ENCODE data around the gene RASA3. TPM values are rescaled to one million over a fixed set of nuclear protein-coding genes. Genes with fewer than 3 reads are reported as not detected.

RASA3 gene
- total and polyA plus RNA-seq, 2 of the 8 experiments (the other 6 are each of a cell fraction or from before 2014, with no cell fraction given), result 7.5 to 21.9 TPM

DNA sequence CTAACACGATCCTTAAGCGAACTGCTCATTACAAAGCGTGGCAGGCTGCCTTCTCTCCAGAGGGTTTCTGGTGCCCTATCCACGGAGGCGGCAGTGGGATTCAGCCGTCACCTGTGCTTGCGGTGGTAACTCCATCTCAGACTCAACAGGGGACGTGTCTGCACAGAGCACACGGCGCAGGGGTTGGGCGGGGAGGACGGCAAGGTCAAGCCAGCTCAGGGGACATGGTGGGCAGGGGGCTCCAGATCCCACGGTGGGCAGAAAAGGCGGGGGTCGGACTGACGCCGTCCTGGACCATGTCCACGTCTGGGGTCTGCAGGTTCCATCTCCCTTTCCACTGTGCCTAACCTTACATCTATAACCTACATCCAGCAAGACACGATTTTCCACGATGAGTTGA is 70.7 kb downstream of the RASA3 start (continued):
- TF ChIP-seq, protein P1, sequence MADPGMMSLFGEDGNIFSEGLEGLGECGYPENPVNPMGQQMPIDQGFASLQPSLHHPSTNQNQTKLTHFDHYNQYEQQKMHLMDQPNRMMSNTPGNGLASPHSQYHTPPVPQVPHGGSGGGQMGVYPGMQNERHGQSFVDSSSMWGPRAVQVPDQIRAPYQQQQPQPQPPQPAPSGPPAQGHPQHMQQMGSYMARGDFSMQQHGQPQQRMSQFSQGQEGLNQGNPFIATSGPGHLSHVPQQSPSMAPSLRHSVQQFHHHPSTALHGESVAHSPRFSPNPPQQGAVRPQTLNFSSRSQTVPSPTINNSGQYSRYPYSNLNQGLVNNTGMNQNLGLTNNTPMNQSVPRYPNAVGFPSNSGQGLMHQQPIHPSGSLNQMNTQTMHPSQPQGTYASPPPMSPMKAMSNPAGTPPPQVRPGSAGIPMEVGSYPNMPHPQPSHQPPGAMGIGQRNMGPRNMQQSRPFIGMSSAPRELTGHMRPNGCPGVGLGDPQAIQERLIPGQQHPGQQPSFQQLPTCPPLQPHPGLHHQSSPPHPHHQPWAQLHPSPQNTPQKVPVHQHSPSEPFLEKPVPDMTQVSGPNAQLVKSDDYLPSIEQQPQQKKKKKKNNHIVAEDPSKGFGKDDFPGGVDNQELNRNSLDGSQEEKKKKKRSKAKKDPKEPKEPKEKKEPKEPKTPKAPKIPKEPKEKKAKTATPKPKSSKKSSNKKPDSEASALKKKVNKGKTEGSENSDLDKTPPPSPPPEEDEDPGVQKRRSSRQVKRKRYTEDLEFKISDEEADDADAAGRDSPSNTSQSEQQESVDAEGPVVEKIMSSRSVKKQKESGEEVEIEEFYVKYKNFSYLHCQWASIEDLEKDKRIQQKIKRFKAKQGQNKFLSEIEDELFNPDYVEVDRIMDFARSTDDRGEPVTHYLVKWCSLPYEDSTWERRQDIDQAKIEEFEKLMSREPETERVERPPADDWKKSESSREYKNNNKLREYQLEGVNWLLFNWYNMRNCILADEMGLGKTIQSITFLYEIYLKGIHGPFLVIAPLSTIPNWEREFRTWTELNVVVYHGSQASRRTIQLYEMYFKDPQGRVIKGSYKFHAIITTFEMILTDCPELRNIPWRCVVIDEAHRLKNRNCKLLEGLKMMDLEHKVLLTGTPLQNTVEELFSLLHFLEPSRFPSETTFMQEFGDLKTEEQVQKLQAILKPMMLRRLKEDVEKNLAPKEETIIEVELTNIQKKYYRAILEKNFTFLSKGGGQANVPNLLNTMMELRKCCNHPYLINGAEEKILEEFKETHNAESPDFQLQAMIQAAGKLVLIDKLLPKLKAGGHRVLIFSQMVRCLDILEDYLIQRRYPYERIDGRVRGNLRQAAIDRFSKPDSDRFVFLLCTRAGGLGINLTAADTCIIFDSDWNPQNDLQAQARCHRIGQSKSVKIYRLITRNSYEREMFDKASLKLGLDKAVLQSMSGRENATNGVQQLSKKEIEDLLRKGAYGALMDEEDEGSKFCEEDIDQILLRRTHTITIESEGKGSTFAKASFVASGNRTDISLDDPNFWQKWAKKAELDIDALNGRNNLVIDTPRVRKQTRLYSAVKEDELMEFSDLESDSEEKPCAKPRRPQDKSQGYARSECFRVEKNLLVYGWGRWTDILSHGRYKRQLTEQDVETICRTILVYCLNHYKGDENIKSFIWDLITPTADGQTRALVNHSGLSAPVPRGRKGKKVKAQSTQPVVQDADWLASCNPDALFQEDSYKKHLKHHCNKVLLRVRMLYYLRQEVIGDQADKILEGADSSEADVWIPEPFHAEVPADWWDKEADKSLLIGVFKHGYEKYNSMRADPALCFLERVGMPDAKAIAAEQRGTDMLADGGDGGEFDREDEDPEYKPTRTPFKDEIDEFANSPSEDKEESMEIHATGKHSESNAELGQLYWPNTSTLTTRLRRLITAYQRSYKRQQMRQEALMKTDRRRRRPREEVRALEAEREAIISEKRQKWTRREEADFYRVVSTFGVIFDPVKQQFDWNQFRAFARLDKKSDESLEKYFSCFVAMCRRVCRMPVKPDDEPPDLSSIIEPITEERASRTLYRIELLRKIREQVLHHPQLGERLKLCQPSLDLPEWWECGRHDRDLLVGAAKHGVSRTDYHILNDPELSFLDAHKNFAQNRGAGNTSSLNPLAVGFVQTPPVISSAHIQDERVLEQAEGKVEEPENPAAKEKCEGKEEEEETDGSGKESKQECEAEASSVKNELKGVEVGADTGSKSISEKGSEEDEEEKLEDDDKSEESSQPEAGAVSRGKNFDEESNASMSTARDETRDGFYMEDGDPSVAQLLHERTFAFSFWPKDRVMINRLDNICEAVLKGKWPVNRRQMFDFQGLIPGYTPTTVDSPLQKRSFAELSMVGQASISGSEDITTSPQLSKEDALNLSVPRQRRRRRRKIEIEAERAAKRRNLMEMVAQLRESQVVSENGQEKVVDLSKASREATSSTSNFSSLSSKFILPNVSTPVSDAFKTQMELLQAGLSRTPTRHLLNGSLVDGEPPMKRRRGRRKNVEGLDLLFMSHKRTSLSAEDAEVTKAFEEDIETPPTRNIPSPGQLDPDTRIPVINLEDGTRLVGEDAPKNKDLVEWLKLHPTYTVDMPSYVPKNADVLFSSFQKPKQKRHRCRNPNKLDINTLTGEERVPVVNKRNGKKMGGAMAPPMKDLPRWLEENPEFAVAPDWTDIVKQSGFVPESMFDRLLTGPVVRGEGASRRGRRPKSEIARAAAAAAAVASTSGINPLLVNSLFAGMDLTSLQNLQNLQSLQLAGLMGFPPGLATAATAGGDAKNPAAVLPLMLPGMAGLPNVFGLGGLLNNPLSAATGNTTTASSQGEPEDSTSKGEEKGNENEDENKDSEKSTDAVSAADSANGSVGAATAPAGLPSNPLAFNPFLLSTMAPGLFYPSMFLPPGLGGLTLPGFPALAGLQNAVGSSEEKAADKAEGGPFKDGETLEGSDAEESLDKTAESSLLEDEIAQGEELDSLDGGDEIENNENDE (IDR thresholded peaks at IDR 0.05; ENCODE audit: insufficient replicate concordance, low read length), result no peak
- TF ChIP-seq, protein P2, sequence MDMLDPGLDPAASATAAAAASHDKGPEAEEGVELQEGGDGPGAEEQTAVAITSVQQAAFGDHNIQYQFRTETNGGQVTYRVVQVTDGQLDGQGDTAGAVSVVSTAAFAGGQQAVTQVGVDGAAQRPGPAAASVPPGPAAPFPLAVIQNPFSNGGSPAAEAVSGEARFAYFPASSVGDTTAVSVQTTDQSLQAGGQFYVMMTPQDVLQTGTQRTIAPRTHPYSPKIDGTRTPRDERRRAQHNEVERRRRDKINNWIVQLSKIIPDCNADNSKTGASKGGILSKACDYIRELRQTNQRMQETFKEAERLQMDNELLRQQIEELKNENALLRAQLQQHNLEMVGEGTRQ (IDR thresholded peaks at IDR 0.05; ENCODE audit: low read length), result no peak
- TF ChIP-seq SP4 (IDR thresholded peaks at IDR 0.05; ENCODE audit: low read length), result no peak
- TF ChIP-seq, protein P3, sequence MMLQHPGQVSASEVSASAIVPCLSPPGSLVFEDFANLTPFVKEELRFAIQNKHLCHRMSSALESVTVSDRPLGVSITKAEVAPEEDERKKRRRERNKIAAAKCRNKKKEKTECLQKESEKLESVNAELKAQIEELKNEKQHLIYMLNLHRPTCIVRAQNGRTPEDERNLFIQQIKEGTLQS (IDR thresholded peaks at IDR 0.05; ENCODE audit: insufficient read depth, low read depth, low read length), result no peak
- no peak for TF ChIP-seq SP1 (IDR thresholded peaks at IDR 0.05; ENCODE audit: low read depth, low read length)
- no peak for TF ChIP-seq RAD21 (IDR thresholded peaks at IDR 0.05 in 1 of 2, conservative IDR thresholded peaks at IDR 0.05 in 1 of 2; ENCODE audit: low read depth in 2 of 2, low read length in 2 of 2)
- no peak for TF ChIP-seq EGR1 (IDR thresholded peaks at IDR 0.05; ENCODE audit: borderline replicate concordance, low read depth, low read length)
- TF ChIP-seq RFX5 (IDR thresholded peaks at IDR 0.05; ENCODE audit: borderline replicate concordance, low read depth, low read length), result no peak
- no peak for TF ChIP-seq BACH1 (IDR thresholded peaks at IDR 0.05; ENCODE audit: low read length)
- no peak for TF ChIP-seq POLR2AphosphoS5 (IDR thresholded peaks at IDR 0.05; ENCODE audit: low read depth, low read length)
